Measurements from ENCODE around the gene WDR43.
"Not testable (repeated sequence)": the region's sequence is repeated elsewhere in the genome, so short reads cannot be mapped to it uniquely, and the experiment has no call there.

Gene WDR43

DNA sequence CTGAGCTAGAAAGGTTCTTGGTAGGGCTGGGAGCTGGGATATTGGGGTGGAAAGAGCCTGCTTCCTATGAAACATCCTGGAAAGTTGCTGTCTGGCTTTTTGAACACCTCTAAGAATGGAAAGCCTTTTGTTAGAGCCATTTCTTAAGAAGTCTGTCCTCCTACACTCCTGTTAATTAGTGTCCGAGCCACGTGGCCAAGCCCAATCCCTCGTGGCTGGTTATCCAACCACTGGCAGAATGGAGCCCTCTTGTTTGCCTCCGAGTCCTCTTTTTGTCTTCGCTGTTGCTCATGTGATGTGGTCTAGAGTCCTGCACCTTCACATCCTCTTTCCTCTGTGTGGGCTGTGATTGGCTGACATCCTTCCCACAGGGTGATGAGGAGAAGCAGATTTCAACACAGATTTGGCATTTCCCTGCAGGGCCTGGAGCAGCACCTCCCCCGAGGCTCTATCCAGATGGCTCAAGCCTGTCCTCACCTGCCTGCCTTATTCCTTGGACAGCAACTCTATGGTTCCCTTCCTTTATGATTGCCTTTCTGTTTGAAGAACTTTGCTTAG, 78.4 kb downstream of the WDR43 start:
- no peak for DNase-seq

DNA sequence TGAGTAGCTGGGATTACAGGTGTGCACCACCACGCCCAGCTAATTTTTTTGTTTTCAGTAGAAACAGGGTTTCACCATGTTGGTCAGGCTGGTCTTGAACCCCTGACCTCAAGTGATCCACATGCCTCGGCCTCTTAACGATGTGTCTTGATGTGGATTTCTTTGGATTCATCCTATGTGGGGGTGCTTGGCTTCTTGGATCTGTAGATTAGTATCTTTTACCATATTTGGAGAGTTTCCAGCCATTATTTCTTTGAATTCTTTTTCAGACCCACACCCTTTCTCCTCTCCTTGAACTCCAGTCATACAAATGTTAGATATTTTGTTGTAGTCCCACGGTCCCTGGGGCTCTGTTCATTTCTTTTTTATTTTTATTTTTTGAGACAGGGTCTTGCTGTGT, 79.8 kb downstream of the WDR43 start:
- DNase-seq = no peak

DNA sequence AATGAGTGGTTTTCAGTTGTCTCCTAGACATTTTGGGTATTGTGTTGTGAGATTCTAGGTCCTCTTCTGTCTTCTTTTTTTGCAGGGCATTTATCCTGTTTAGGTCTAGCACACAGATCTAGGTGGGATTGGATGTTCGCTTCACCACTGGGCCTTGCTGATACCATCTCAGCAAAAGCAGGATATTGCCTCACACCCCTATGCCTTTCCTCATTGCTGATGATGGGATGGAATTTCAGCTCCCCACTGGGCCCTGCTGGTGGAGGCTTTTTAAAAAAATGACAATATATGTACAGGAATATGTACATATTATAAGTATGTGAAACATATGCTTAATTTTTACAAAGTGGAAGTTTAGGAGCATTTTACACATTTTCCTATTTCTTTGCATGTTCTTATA, 81.2 kb downstream of the WDR43 start:
- DNase-seq = no peak

DNA sequence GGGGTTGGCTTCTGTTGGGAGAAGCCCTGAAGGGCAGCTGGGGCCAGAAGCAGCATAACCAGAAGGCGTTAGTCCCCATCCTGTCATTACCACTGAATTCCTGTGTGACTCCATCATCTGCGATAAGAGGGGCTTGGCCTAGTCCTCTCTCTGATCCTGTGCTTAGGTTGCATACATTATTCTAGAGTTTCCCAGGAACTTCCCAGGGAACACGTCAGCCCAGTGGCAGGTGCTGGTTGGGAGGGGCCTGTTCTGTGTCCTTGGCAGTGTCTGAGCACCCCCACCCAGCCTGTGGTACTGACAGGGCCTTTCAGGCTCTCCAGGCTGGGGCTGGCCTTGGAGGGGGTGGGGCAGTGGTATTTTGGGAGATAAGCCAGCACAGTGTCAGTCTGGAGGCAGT, 82.1 kb downstream of the WDR43 start:
- no peak for DNase-seq

DNA sequence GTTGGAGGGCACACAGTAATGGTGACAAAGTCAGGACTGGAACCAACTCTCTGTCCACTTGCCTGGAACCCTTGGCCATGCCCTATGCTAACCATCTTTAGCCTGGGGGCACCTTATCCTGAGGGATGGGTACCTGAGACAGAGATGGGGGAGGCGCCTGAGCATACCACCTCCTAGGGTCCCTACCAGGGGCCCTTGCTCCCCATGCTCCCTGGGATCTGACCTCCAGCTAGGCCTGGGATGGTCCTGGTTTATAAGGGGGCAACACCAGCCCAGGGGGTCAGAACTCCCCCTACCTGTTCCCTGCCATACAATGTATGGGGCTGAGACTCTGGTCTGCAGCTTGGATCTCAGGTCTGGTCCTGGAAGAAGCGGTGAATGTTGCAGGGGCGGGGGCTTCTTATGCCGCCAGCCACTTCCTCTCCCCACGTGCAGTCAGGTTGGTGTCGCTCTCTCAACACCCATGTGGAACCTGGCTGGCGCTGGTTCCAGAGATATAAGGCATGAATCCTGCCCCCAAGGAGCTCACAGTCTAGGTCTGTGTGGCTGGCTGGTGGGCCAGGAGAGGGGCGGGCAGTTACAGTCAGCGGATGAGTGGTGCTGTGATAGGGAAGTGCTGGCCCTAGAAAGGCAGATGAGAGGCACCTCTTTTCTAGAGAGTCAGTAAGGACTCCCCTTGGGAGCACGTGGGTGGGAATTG, 82.9 kb downstream of the WDR43 start:
- no peak for DNase-seq

DNA sequence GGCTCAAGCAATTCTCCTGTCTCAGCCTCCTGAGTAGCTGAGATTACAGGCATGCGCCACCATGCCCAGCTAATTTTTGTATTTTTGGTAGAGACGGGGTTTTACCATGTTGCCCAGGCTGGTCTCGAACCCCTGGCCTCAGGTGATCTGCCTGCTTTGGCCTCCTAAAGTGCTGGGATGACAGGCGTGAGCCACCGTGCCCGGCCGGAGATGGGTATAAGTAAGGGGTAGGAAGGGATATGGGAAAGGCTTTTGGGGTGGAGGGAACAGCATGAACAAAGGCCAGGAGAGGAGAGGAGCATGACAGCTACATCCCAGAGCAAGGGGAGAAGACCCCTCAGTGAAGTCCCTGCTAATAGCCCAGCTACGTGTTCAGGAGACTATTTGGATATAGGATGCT, 83.5 kb downstream of the WDR43 start:
- DNase-seq = not testable (repeated sequence)

DNA sequence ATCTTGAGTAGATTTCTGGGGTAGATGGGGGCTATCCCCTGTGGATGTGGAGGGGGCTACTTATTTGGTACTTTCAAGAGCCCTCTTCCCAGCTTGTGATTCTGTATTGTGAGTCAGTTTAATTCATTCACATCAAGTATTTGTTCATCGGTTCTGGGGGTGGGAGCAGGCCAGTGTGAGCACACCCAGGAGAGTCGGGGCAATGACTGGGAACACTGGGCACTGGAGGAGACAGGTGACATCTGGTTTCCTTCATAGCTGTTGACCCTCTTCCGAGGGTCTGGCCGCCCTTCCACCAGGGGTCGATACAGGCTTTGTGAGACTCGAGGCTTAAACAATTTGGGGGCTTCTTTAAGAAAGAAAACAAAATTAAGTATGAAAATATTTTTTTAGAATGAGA, 84.1 kb downstream of the WDR43 start:
- no peak for DNase-seq

DNA sequence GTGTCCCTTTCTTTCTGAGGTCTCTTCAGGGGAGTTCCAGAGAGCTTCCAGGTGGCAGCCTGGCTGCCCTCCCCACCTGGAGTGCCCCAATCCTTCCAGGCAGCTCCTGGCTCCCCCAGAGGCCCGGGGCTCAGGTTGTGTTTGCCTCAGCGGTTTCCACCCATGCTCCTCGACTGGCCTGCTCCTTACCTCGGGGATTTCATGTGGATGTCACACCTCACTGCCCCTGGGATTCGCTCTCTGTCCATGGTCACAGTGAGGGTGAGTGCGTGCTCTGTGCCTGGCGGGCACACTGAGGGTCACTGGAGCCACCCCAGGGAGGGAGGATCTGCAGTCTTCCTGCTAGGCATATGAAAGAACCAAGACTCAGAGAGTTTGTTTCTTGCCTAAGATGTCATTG, 84.6 kb downstream of the WDR43 start:
- no peak for DNase-seq

DNA sequence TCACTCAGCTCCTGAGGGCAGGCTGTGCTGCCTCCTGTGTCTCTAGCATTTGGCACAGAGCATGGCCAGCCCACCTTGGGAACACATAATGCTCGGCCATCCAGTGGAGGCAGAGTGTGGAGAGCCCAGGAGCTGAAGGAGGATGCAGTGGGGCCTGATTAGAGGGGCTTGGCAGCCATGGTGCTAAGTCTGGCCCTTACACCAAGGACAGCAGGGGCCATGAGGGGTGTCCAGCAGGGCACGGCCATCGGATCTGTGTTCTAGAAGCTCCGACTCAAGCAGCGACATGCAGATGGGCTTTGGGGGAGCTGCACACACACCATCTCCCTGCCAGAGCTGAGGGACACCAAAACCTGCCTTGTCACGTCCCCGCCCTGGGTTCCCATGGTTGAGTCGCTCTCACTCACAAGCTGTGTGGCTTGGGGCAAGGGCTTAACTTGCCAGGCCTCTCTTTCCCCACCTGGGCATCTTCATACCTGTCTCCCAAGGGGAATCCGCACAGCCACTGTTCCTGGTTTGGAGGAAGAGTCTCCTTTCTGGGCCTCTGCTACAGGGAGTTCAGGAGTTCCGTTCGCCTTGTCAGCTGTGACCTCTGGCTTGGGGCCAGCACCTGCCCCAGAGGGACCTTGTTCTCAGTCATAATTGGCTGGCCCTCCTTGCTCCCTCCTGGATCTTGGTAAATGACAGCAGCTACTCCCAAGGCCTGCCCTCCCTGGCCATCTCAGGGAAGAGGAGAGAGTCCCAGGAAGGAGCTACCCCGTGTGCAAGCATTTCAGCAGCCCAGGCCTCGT, 85.3 kb downstream of the WDR43 start:
- no peak for DNase-seq

DNA sequence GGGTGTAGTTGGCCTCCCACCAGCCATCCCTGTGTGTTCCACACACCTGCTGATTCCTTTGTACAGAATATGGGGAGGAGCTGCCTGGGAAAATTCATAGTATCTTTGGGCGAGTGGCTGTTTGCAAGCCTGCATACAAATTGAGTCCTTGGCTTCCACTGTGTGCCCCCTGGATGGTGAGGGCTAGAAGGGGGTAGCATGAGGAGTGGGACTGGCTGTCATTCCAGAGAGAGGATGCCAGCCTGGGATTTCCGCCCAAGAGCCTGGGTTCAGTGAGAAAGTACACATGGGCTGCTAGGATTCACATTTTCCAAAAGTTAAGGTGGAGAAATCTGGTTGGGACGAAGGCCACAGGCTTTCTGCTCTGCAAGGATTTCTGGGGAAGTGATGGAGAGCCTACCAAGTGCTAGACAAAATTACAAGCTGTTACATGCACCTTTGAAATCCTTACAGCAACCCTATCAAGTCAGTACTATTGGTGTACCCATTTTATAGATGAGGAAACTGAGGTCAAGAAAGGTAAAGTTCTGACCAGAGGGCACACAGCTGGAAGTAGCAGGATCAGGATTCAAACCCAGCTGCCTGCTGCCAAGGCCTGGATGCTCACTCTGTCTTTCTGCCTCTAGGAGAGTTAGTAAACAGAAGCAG, 86.0 kb downstream of the WDR43 start:
- DNase-seq = no peak

DNA sequence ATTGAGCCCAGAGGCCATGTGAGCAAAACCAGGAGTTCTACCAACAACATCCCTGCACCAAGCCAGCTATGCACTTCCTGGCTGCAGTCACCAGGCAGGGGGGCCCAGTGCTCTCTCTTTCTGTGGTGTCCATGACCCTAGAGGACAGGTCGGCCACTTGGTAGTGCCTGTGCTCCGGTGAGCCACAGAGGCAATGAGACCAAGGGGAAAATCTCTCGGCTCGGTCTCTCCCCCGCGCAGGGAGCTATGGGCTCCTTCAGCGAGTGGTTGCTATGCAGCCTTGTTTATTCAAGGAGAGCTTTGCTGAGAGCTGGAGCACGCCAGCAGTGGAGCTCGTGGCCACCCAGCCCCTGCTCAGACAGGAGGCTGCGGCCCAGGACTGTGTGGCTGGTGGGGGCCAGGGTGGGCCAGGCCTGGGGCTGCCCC, 86.6 kb downstream of the WDR43 start, which contains the start of gene TOGARAM2:
Gene TOGARAM2 (plus strand): TSS at position 283 of the 426 bp plus-strand sequence. CDS start 13,537 bp downstream, outside the sequence.
- DNase-seq = no peak

DNA sequence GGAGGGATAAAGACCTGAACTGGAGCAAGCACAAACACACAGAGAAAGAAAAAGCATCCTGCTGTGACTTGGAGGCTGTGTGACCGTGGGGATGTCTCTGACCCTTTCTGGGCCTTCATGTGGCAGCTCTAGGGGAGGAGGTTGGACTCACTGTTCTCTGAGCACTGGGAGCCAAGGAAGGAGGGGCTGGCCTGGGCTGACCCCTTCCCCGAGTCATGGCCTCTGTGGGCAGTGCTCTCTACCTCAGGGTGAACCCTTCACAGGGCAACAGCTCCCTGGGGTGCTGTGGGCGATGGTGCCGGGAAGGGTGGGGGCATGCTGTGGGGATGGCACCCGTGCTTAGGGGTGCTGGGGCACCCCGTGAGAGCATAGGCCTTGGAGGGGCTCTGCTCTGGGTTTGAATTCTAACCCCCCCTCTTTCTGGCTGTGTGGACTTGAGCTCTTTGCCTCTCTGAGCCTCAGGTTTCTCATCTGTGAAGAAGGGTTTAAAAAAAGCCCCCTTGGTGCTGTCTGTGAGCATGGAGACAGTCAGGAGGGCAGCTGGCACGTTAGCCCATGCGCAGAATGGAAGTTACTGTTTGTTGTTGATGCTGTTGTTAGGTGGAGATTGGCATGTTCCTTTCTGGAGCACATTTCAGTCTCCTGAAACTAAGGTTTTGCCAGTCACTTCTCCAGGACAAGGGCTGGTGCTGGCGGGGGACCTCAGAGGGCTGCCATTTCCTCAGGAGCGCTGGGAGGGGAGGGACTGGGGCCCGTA, 87.3 kb downstream of the WDR43 start:
- DNase-seq = no peak

DNA sequence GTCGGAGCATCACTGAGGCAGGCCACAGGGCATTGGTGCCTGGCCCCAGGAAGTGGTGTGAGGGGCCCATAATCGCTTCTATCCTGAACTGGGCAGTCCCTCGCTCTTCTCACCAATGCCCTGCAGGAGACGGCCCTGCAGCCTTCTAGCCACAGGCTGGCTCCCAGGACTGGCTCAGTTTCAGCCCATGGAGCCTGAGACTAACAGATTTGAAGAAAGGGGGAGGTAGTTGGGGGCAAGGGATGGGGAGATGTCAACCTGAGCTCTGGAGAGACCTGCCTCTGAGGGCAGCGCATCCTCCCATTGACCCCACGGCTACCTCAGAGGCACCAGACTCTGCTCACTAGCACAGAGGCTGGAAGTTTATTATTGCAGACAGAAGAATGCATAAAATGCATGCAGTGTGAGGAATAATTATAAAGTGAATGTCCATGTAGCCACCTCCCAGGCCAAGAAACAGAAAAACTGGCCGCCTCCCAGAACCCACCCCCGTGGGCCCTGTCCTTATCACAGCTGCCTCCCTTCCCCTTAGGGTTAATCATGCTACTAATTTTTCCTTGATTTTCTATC, 88.0 kb downstream of the WDR43 start:
- no peak for DNase-seq

DNA sequence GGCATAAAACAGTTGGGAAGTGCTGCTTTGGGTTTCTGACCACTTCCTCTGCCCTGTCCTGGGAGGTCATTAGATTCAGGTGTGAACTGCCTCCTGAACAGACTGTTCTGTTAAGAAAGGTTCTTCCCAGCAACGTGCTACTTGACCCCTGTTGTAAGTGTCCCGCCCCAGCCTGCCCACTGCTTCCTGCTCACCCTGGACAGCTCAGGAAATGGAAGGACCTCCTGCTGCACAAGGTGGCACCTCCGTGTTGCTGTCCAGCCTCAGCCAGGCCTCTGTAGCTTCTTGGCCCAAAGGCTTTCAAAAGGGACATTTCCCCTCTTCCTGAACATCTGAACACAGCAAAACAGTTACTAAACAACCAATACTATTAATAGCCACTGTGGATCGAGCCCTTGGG, 92.0 kb downstream of the WDR43 start:
- DNase-seq = no peak

DNA sequence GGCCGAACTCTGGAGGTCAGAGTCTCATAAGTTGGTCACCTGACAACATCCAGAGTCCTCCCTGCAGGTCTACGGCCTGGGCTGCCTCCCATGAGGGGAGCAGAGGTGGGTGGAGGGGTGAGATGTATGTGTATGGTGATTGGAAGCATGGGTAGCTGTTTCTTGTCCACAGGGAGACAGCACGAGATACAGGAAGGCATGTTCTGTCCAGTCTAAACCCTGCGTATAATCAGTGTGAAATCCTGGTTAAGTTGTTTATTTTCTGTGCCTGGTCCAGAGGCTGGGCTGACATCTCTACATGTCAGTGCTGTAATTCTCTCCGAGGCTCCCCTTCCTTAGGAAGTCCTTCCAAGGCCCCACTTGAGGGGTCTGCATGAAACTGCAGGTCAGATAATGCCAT, 95.5 kb downstream of the WDR43 start:
- DNase-seq = no peak

DNA sequence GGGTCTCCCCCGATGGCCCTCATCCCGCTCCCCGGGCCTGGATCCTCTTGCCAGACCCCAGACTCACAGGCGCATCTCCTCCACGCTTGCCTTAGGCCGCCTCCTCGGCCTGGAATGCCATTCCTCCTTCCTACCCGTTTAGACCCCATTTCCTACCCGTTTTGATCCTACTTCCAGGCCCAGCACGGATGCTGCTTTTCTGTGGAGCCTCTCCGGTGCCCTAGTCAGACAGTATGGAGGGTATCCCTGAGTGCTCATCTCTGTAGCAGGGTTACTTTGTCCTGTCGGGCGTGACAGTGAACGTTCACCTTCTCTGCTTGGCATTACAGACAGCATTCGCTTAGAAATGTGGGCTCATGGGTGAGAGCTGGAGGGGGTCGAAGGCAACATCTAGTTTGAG, 96.0 kb downstream of the WDR43 start:
- DNase-seq = no peak

DNA sequence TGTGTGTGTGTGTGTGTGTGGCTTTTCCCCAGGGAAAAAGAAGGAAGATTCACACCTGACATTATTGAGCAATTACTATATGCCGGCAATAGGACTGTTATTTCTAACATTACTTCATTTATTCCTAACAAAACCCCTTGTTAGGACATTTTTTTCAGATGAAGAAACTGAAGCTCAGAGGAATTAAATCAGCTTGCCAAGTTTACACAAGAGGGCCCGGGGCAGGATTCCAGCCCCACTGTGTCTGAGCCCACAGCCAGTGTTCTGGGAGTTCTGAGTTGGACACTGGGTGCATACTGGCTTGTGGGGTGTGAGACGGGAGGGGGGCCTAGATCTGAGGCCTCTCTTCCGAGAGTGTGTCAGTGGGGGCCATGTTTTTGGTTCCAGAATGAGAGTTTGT, 96.6 kb downstream of the WDR43 start:
- DNase-seq = no peak

DNA sequence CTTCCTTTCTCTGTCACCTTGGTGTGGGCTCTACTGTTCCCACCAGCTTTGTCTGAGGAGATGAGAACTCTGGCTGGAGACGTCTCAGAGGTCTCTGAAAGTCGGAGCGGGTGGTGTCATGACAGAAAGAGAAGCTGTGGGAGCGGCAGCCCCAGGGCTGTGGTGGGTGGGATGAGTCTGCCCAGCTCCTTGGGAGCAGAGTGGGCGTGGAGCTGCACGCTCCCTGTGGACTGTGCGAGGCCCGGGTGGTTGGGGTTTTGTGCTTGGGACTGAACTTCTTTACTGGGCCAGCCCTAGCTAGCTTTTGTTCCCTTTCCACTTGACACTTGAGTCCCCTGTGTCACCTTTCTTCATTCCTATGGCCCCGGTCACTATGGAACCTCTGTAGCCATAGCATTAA, 97.0 kb downstream of the WDR43 start:
- no peak for DNase-seq

DNA sequence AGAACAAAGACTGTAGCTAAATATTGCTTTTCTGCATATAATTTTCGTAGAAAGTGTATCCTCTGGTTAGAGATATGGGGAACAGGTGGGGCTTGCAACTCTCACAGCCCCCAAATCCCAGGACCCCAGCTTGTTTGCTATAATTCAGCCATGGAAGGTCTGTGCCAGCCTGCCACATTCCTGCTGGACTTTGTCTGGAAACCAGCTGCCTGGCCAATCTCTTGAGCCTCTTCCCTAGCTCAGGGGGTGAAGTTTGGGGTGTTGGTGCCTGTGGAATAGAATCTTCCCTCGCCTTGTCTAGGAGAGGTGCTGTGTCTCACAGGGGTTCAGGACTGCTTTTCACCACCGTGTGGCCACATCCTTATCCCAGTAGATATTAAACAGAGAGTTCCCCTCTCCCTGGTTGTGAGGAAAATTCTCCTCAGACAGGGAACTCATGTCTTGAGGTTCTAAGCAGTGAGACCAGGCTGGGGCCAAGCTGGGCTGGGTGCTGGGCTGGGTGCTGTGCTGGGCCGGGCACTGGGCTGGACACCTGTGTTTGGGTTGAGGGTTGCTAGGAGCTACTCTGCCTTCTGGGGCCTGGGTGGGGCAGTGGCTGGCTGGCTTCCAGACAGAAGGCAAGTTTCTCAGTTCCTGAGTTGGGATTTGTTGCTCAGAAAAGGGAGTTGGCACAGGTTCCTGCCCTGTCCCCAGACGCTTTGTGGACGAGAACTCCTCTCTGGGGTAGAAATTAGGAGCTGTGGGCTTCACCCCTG, 98.9 kb downstream of the WDR43 start:
- DNase-seq = no peak

DNA sequence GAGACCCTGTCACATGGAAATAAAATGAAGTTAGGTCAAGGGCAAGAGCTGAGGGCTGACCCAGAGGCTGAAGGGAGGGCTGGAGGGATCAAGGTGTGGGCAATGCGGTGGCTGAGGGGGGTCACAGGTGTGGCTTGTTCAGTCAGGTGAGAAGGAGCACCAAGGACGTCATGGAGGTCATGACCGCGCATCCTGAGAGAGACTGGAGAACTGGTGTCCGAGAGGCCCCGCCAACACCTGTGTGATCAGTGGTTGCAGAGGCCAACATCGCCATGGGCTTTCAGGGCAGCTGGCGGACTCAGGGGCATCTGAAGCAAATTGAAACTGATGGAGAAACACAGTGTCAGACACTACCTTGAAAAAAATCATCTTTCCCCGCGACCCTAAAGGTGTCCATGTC, 99.6 kb downstream of the WDR43 start:
- no peak for DNase-seq

DNA sequence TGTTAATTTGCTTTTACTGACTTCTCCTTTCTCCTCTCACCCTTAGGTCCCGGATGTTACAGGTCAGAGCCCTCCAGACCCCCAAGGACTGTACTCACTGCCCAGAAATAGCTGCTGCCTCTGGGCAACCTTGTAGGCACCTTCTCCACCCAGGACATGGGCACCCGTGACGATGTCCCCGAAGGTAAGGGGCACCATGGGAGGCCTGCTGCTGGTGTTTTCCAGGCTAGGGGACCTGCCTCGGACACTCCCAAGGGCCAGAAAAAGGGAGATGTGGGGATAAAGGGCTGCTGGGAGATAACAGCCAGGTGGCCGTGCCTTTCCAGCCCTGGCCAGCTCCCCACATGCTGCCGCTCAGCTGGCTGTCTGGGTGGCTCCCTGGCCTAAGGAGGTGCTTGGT, 100.2 kb downstream of the WDR43 start:
- no peak for DNase-seq

Data from T-helper 9 cell (primary cell).